Parathyroid adenoma (tissue), 2 donors: Measurements from ENCODE around the gene PTGDS.

ENCODE experiments used
- H2AFZ ChIP-seq: fragments of 300-600 bp; sonication (generic); one replicate; pipeline ENCODE4 v1.7.0; 2017; ENCODE audit warnings: antibody characterized with exemption, mild to moderate bottlenecking
- H3K27ac ChIP-seq: fragments of 300-600 bp; sonication (generic); one replicate; pipeline ENCODE4 v1.7.0; 2017
- H3K27me3 ChIP-seq: fragments of 300-600 bp; sonication (generic); one replicate; pipeline ENCODE4 v1.7.0; 2017; ENCODE audit warnings: low read length; ENCODE audit not compliant: control insufficient read depth, insufficient read depth
- H3K36me3 ChIP-seq: fragments of 300-600 bp; sonication (generic); one replicate; pipeline ENCODE4 v1.7.0; 2017; ENCODE audit warnings: low read length; ENCODE audit not compliant: control insufficient read depth, insufficient read depth
- H3K4me1 ChIP-seq: fragments of 300-600 bp; sonication (generic); one replicate; pipeline ENCODE4 v1.7.0; 2017; ENCODE audit warnings: control low read depth
- H3K4me2 ChIP-seq: fragments of 300-600 bp; sonication (generic); one replicate; pipeline ENCODE4 v1.7.0; 2017; ENCODE audit warnings: low read length
- H3K4me3 ChIP-seq: fragments of 300-600 bp; sonication (generic); one replicate; pipeline ENCODE4 v1.7.0; 2017; ENCODE audit warnings: low read depth, low read length
- H3K79me2 ChIP-seq: fragments of 300-600 bp; sonication (generic); one replicate; pipeline ENCODE4 v1.7.0; 2017; ENCODE audit warnings: control low read depth
- H3K9ac ChIP-seq: fragments of 300-600 bp; sonication (generic); one replicate; pipeline ENCODE4 v1.7.0; 2017; ENCODE audit warnings: mild to moderate bottlenecking
- H3K9me3 ChIP-seq: fragments of 300-600 bp; sonication (generic); one replicate; pipeline ENCODE4 v1.7.0; 2017; ENCODE audit warnings: low read length; ENCODE audit not compliant: control insufficient read depth
- TF ChIP-seq, protein P1 (sequence below): fragments of 300-600 bp; sonication (generic); IDR thresholded peaks from one replicate; pipeline ENCODE4 v1.7.0; 2017; ENCODE audit warnings: antibody characterized with exemption, mild to moderate bottlenecking
- donor health status: primary hyperparathyroidism.

Gene PTGDS

DNA sequence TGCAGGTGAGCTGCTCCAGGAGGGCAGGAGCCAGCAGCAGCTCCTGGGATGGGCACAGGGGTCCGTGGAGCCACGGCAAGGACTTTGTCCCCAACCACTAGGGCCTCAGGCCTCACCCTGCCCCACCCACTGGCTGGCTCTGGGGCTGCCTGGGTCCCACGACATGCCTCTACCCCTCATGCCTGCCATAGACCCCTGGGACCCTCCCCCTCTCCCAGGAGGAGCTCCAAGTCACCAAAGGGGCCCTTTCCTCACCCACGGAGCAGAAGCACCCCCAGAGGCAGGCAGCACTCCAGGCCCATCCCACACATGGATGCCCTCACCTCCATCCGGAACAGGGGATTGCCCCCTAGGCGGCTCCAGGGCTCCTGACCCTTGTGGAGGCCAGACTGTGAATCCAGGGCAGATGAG, 44.3 kb downstream of the PTGDS start:
- Histone ChIP-seq H3K79me2 (no peaks in the 10 kb centered on the region), H3K9ac (no peak overlapping the region), H3K9me3 (no peaks in the 10 kb centered on the region), H3K4me2 (no peak overlapping the region), H3K4me3 (no peak overlapping the region), H2AFZ (no peak overlapping the region), H3K36me3 (no peaks in the 10 kb centered on the region), H3K27me3 (no peaks in the 10 kb centered on the region), H3K4me1 (peaks cover 4% of the 10 kb centered on the region), H3K27ac (no peak overlapping the region)
- TF ChIP-seq, protein P1, sequence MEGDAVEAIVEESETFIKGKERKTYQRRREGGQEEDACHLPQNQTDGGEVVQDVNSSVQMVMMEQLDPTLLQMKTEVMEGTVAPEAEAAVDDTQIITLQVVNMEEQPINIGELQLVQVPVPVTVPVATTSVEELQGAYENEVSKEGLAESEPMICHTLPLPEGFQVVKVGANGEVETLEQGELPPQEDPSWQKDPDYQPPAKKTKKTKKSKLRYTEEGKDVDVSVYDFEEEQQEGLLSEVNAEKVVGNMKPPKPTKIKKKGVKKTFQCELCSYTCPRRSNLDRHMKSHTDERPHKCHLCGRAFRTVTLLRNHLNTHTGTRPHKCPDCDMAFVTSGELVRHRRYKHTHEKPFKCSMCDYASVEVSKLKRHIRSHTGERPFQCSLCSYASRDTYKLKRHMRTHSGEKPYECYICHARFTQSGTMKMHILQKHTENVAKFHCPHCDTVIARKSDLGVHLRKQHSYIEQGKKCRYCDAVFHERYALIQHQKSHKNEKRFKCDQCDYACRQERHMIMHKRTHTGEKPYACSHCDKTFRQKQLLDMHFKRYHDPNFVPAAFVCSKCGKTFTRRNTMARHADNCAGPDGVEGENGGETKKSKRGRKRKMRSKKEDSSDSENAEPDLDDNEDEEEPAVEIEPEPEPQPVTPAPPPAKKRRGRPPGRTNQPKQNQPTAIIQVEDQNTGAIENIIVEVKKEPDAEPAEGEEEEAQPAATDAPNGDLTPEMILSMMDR = no peak

DNA sequence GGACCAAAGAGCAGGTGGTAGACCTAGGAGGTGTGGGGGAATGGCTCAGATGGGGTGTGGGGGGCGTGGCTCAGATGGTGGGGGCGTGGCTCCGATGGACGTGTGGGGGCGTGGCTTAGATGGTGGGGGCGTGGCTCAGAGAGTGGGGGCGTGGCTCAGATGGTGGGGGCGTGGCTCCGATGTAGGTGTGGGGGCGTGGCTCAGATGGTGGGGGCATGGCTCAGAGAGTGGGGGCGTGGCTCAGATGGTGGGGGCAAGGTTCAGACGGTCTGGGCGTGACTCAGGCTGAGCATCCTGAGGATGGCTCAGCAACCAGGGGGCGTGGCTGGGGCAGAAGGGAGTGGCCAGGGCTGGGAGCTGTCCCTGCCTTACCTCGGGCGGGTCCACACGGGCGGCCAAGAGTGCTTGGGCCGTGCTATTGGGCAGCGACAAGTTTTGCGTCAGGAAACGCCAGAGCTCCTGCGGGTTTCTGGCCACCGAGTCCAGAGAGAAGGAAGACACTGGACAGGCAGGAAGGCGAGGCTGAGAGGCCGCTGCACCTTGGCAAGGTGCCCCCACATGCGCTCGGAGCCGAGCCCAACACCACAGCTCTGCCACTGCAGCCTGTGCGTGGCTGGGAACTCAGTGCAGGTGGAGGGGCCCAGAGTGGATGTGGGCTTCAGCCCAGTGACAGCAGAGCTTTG, 44.8 kb downstream of the PTGDS start:
- Histone ChIP-seq H2AFZ (no peak overlapping the region), H3K36me3 (no peaks in the 10 kb centered on the region), H3K4me1 (peaks cover 8% of the 10 kb centered on the region), H3K9ac (no peak overlapping the region), H3K4me3 (no peak overlapping the region), H3K79me2 (peaks cover 1% of the 10 kb centered on the region), H3K27ac (no peak overlapping the region), H3K9me3 (no peaks in the 10 kb centered on the region), H3K27me3 (no peaks in the 10 kb centered on the region), H3K4me2 (no peak overlapping the region)
- TF ChIP-seq, protein P1 = no peak

DNA sequence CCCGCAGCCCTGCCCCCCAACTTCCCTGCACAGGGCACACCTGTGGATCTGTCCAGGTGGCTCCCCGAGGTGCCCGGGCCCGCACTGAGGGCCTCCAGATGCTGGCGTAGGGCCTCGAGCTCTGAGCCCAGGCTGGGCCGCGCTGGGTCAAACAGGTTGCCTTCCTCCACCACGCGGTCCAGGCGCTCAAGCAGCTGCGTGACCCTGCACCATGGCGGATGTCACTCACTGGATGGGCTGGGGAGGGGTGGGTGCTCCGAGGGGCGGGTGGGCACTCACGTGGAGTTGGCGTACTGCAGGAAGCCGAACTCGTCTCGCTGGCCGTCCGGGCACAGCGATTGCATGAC, 45.3 kb downstream of the PTGDS start:
- H2AFZ ChIP-seq = no peak overlapping the region
- H3K4me3 ChIP-seq = no peak overlapping the region
- no peaks in the 10 kb centered on the region for H3K9me3 ChIP-seq
- H3K4me1 ChIP-seq = peaks cover 9% of the 10 kb centered on the region
- peaks cover 3% of the 10 kb centered on the region for H3K79me2 ChIP-seq
- H3K27me3 ChIP-seq = no peaks in the 10 kb centered on the region
- no peaks in the 10 kb centered on the region for H3K36me3 ChIP-seq
- no peak overlapping the region for H3K9ac ChIP-seq
- H3K27ac ChIP-seq = no peak overlapping the region
- H3K4me2 ChIP-seq = no peak overlapping the region
- TF ChIP-seq, protein P1 = no peak

DNA sequence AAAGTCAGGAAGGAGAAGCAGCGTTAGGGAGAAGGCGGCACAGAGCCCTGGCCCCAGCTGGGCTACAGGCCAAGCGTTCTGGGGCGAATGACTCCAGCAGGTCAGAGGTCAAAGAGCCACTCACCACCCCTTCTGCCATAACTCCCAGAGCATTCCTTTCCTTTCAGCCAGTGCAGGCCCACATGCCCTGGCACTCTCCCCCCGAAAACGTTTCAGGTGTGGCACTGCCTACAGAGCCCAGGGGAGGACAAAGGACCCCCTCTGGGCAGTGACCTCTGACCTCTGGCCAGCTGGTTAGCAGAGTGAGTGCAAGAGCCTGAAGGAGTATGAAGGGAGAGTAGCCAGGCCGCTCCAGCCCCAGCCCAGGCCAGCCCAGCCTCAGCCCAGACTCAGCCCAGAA, 45.9 kb downstream of the PTGDS start:
- no peak overlapping the region for H3K27ac ChIP-seq

More for the DNA sequence above, 45.9 kb downstream of the PTGDS start:
- TF ChIP-seq, protein P1 = no peak
- no peak overlapping the region for H3K4me2 ChIP-seq
- no peak overlapping the region for H3K4me3 ChIP-seq
- H2AFZ ChIP-seq = no peak overlapping the region
- no peak overlapping the region for H3K9ac ChIP-seq
- H3K9me3 ChIP-seq = no peaks in the 10 kb centered on the region
- H3K27me3 ChIP-seq = no peaks in the 10 kb centered on the region
- H3K4me1 ChIP-seq = peaks cover 9% of the 10 kb centered on the region
- H3K36me3 ChIP-seq = no peaks in the 10 kb centered on the region
- H3K79me2 ChIP-seq = peaks cover 3% of the 10 kb centered on the region
